ENCODE results near the gene GJC1. TPM values are rescaled to one million over a fixed set of nuclear protein-coding genes. Genes with fewer than 3 reads are reported as not detected.

Gene GJC1
- total RNA-seq, 4 donors from 2014 or later: 1.2 to 5.9 (median 1.6) TPM

DNA sequence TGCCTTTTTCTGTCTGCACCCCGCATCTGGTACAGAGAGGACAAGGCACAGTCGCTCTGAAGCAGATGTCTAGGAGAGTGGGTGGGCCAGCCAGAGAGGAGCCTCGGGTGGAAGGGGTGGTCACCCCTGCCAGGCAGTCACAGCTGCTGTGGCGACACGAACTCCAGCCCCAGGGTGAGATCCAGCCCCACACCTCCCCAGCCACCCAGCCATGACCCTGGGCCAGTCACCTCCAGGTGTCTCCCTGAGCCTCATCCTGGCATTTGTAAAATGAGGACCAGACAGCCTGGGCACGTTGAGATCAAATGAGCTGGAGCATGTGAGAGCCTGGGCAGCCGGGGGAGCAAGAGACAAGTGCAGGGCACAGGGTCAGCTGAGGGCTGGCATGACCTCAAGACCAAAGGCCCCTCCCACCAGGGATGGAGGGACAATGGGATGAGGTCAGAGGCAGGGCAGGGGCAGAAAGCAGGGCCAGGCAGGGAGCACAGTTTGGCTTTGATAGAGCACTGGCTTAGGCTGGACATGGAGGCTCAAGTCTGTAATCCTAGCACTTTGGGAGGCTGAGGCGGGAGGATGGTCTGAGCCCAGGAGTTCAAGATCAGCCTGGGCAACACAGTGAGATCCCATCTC is 63.6 kb downstream of the GJC1 start:
- no peak for DNase-seq
- 80 to 90% methylated on average over 1 of the region's 8 CpGs for WGBS, 2 donors
- Histone ChIP-seq H3K4me3 (no peak overlapping the region), H3K36me3 (no peaks in the 10 kb centered on the region), H3K27ac (no peak overlapping the region), H3K27me3 (peaks cover 0 to 74% (median 0%) of the 10 kb centered on the region in 4 donors), H3K4me1 (no peaks in the 10 kb centered on the region), H3K9me3 (no peaks in the 10 kb centered on the region)
- intact Hi-C loops (cut with DNase I): no loop called here
- TF ChIP-seq, protein P1, sequence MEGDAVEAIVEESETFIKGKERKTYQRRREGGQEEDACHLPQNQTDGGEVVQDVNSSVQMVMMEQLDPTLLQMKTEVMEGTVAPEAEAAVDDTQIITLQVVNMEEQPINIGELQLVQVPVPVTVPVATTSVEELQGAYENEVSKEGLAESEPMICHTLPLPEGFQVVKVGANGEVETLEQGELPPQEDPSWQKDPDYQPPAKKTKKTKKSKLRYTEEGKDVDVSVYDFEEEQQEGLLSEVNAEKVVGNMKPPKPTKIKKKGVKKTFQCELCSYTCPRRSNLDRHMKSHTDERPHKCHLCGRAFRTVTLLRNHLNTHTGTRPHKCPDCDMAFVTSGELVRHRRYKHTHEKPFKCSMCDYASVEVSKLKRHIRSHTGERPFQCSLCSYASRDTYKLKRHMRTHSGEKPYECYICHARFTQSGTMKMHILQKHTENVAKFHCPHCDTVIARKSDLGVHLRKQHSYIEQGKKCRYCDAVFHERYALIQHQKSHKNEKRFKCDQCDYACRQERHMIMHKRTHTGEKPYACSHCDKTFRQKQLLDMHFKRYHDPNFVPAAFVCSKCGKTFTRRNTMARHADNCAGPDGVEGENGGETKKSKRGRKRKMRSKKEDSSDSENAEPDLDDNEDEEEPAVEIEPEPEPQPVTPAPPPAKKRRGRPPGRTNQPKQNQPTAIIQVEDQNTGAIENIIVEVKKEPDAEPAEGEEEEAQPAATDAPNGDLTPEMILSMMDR (IDR thresholded peaks at IDR 0.05): no peak
- no peak for TF ChIP-seq POLR2A (IDR thresholded peaks at IDR 0.05)

DNA sequence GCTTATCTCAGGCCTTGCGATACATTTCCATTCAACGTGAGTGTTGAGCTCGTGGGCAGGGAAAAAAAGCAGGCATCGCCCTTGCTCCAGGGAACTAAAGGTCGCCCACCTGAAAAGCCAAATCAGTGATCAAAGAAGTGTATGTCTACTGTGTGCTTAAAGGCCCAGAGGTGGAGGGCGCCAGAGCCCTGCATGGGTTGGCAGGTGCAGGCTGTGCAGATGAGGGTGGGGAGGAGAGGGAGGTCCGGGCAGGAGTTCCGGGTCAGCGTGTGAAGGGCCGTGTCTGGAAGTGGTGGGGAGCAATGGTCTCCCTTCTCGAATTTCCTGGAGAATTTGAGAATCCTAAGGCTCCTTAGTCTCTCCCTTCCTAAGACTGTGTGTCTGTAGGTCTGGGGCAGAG is 64.1 kb downstream of the GJC1 start:
- Histone ChIP-seq H3K9me3 (no peaks in the 10 kb centered on the region), H3K27me3 (peaks cover 0 to 74% (median 0%) of the 10 kb centered on the region in 4 donors), H3K36me3 (no peaks in the 10 kb centered on the region), H3K4me1 (no peaks in the 10 kb centered on the region), H3K4me3 (no peak overlapping the region), H3K27ac (no peak overlapping the region)
- TF ChIP-seq, protein P1 (IDR thresholded peaks at IDR 0.05): no peak
- TF ChIP-seq POLR2A (IDR thresholded peaks at IDR 0.05): no peak
- WGBS, 2 donors: 54 to 62% methylated on average over 9 to 10 of the region's 11 CpGs
- intact Hi-C loops (cut with DNase I): no loop called here
- no peak for DNase-seq

DNA sequence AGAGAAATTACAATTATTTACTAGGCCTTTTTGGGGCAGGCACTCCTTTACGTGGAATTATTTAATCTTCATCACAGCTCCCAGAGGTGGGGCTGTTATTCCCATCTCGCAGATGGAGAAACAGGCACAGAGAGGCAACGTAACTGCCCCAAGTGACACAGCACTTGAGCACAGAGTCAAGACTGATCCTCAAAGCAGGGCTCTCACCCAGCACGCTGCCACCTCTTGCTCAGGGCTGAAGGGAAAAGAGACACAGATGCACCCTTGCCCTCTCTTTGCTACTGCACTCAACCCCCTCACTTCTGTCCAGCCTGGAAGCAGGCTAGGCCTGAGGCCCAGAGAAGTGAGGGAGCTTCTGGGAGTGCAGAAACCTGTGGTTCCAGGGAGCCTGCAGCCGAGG is 66.9 kb downstream of the GJC1 start:
- Histone ChIP-seq H3K27me3 (peaks cover 5 to 82% (median 12%) of the 10 kb centered on the region in 4 donors), H3K4me3 (no peak overlapping the region), H3K27ac (no peak overlapping the region), H3K4me1 (peaks cover 10 to 17% (median 14%) of the 10 kb centered on the region in 3 donors), H3K9me3 (no peaks in the 10 kb centered on the region), H3K36me3 (no peaks in the 10 kb centered on the region)
- no peak for DNase-seq
- 68 to 69% methylated on average over 2 to 5 of the region's 5 CpGs for WGBS, 2 donors
- no peak for TF ChIP-seq POLR2A (IDR thresholded peaks at IDR 0.05)
- TF ChIP-seq, protein P1 (IDR thresholded peaks at IDR 0.05): no peak
- intact Hi-C loops (cut with DNase I): no loop called here

DNA sequence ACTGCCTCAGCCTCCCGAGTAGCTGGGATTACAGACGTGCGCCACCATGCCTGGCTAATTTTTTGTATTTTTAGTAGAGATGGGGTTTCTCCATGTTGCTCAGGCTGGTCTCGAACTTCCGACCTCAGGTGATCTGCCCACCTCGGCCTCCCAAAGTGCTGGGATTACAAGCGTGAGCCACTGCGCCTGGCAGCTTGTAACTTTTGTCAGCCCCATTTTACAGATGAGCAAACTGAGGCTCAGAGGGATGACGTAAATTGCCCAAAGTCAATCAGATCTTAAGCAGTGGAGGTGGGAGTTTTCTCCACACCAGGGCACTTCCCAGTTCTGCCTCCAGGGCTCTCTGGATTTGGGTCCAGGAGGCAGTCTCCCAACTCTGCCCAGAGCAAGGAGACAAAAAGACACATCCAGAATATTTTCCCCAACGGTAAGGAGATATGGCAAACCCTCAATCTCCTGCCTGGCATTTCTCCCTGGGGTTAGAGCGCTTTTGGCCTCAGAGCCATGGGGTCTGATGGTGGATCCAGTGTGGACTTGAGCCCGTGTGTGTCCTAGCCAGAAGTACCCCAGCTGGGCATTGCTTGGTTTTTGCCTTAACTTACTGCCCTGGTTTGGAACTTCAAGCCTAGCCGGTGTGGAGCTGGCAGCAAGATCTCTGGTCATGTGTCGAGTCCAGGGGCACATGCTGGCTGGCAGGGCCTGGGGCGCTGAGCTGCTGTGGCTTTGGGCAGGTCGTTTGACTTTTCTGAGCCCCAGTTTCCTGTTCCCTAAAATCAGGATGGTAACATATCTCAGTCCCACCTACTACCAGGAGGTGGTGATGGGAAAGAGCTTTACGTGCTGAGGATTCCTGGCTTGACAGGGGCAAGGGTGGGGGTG is 67.9 kb downstream of the GJC1 start:
- H3K9me3 ChIP-seq: no peaks in the 10 kb centered on the region
- TF ChIP-seq, protein P1 (IDR thresholded peaks at IDR 0.05): no peak
- no peak for TF ChIP-seq POLR2A (IDR thresholded peaks at IDR 0.05)
- no peak overlapping the region for H3K27ac ChIP-seq
- intact Hi-C loops (cut with DNase I): no loop called here
- DNase-seq: no peak
- H3K27me3 ChIP-seq: peaks cover 5 to 83% (median 12%) of the 10 kb centered on the region in 4 donors
- H3K4me3 ChIP-seq: no peak overlapping the region
- WGBS, 2 donors: 73 to 74% methylated on average over 12 to 13 of the region's 17 CpGs
- H3K4me1 ChIP-seq: peaks cover 10 to 17% (median 14%) of the 10 kb centered on the region in 3 donors
- H3K36me3 ChIP-seq: no peaks in the 10 kb centered on the region

Data from esophagus squamous epithelium (tissue), 5 donors.